Mesodermal cell (in vitro differentiated cells): ENCODE measurements around the gene SPINK8.

ENCODE experiments used
- H3K27ac ChIP-seq: 2 replicates; pipeline ENCODE4 v1.7.0; 2013; ENCODE audit warnings: mild to moderate bottlenecking, low read depth, low read length, moderate library complexity; ENCODE audit not compliant: severe bottlenecking
- H3K36me3 ChIP-seq: 2 replicates; pipeline ENCODE4 v1.7.1; 2013; ENCODE audit warnings: mild to moderate bottlenecking, low read length, moderate library complexity; ENCODE audit not compliant: control insufficient read depth, insufficient read depth
- H3K4me1 ChIP-seq: one replicate; pipeline ENCODE4 v1.7.1; 2013; ENCODE audit warnings: mild to moderate bottlenecking, low read length; ENCODE audit not compliant: insufficient read depth, control insufficient read depth, poor library complexity, severe bottlenecking
- H3K4me3 ChIP-seq: 2 replicates; pipeline ENCODE4 v1.7.0; 2013; ENCODE audit warnings: low read length, control low read depth, mild to moderate bottlenecking; ENCODE audit not compliant: insufficient read depth, poor library complexity, severe bottlenecking; ENCODE audit errors: extremely low read depth
- H3K9me3 ChIP-seq: 2 replicates; pipeline ENCODE4 v1.7.1; 2013; ENCODE audit warnings: mild to moderate bottlenecking, low read length, moderate library complexity; ENCODE audit not compliant: control insufficient read depth
- WGBS, 2 experiments: methylation state at CpG; one replicate each; pipeline ENCODE4 v1.1.5; 2013; ENCODE audit warnings: missing lambda C conversion rate in 2 of 2; ENCODE audit not compliant: insufficient coverage in 2 of 2; 5-methylcytosine and 5-hydroxymethylcytosine counted together

The SPINK8 gene

GRCh38 chr3:48320996-48321395, 12.5 kb downstream of the SPINK8 start:
- Histone ChIP-seq H3K9me3 (no peaks in the 10 kb centered on the region), H3K4me3 (no peak overlapping the region), H3K4me1 (no peaks in the 10 kb centered on the region), H3K36me3 (no peaks in the 10 kb centered on the region), H3K27ac (no peak overlapping the region)
- WGBS, 2 experiments: 58 to 71% methylated on average over 1 of the region's 2 CpGs

GRCh38 chr3:48318713-48319468, 14.6 kb downstream of the SPINK8 start:
- Histone ChIP-seq H3K27ac (no peak overlapping the region), H3K4me3 (no peak overlapping the region), H3K4me1 (no peaks in the 10 kb centered on the region), H3K36me3 (no peaks in the 10 kb centered on the region), H3K9me3 (peaks cover 13% of the 10 kb centered on the region)
- WGBS, 2 experiments: 83% methylated on average over 1 of the region's 2 CpGs; no CpG with 5 or more reads in 1 of the 2 experiments

DNA sequence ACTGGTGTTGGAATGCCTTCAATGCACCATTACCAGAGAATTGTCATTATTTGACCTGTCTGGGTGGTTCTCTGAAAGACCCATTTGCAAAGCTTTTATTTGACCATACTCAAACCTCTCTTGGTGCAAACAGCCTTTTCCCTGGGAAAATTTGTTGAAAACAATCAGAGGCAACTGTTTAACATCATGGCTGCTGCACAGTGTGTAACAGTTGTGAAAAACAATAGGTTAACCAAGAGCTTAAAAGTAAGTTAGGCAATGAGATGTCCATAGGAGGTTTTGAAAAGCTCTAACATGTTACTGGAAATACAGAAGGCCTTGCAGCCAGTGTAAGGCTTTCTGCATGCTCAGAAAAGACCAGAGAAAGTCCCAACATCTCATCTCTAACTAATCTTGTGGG, 18.9 kb downstream of the SPINK8 start:
- no peak overlapping the region for H3K4me3 ChIP-seq
- H3K9me3 ChIP-seq: peaks cover 13% of the 10 kb centered on the region
- H3K4me1 ChIP-seq: no peaks in the 10 kb centered on the region
- no peaks in the 10 kb centered on the region for H3K36me3 ChIP-seq
- H3K27ac ChIP-seq: no peak overlapping the region

DNA sequence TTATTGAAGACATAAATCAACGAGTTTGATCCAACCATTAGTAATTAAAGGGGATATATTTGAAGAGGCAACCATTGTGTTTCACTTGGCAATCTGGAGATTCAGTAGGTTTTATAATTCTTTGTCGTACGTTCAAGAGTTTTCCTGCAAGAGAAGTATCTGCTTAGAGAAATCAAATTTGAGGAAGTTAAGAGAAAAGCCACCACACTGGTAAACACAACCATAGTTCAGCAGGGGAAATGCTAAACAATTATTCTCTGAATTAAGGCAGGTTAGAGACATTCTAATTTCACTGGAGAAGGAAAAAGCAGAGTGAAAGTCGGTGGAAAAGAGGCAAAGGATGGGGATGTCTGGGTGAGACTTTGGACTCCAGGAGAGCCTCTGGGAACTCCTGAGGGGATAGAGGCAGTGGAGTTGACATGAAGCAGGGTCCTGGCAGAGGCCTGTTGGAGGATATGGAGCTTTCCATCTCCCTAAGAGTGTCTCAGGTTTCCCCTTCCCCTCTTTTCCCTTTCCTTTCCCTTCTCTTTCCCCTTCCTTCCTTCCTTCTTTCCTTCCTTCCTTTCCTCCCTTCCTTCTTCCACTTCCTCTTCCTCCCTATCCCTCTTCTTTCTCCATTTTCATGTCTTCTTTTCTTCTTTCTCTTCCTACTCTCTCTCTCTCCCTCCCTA, 26.5 kb downstream of the SPINK8 start:
- no peak overlapping the region for H3K27ac ChIP-seq
- no peaks in the 10 kb centered on the region for H3K4me1 ChIP-seq
- peaks cover 10% of the 10 kb centered on the region for H3K9me3 ChIP-seq
- H3K4me3 ChIP-seq: no peak overlapping the region
- WGBS, 2 experiments: 93% methylated on average over 3 of the region's 4 CpGs; no CpG with 5 or more reads in 1 of the 2 experiments
- H3K36me3 ChIP-seq: no peaks in the 10 kb centered on the region

DNA sequence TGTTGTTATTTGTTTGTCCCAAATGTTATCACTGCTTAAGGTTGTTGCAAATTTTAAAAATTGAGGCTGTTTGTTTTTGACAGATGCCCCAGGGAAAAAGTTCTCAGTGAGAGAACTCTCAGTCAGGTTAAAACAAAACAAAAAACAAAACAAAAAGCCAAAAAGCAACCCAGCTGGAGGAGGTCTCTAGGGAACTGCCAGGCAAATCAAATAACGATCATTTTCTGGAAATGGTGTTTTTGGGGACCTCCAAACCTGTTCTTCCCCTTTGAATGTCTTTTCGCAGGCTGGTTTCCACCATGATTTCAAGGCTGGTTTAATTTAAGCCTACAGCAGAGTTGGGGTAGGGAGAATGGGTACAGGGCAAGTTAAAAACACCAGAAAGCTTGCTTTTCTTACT, 27.2 kb downstream of the SPINK8 start:
- WGBS, 2 experiments: 63 to 75% methylated on average over 1 to 2 of the region's 2 CpGs
- Histone ChIP-seq H3K4me1 (no peaks in the 10 kb centered on the region), H3K36me3 (no peaks in the 10 kb centered on the region), H3K9me3 (peaks cover 10% of the 10 kb centered on the region), H3K27ac (no peak overlapping the region), H3K4me3 (no peak overlapping the region)

DNA sequence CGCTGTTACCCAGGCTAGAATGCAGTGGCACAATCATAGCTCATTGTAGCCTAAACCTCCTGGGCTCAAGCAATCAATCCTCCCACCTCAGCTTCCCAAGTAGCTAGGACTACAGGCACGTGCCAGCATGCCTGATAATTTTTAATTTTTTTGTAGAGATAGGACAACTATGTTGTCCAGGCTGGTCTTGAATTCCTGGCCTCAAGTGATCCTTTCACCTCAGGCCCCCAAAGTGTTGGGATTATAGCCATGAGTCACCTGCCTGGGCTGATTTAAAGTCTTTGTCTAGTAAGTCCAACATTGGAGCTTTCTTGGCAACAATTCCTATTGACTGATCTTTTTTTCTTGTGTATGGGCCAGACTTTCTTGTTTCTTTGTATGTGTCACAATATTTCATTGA, 28.1 kb downstream of the SPINK8 start:
- H3K27ac ChIP-seq: no peak overlapping the region
- WGBS, 2 experiments: 80% methylated on average over 1 of the region's 2 CpGs; no CpG with 5 or more reads in 1 of the 2 experiments
- H3K4me1 ChIP-seq: no peaks in the 10 kb centered on the region
- H3K4me3 ChIP-seq: no peak overlapping the region
- peaks cover 10% of the 10 kb centered on the region for H3K9me3 ChIP-seq
- no peaks in the 10 kb centered on the region for H3K36me3 ChIP-seq

- Histone ChIP-seq H3K4me3 (no peak overlapping the region), H3K4me1 (no peaks in the 10 kb centered on the region), H3K9me3 (peaks cover 10% of the 10 kb centered on the region), H3K36me3 (peaks cover 7% of the 10 kb centered on the region), H3K27ac (no peak overlapping the region)
- WGBS, 2 experiments: 86 to 100% methylated on average over 1 to 2 of the region's 2 CpGs
These were observed 30.4 kb downstream of the SPINK8 start for GRCh38 chr3:48303021-48303420.

GRCh38 chr3:48301800-48302166, 31.7 kb downstream of the SPINK8 start:
- H3K36me3 ChIP-seq: peaks cover 20% of the 10 kb centered on the region
- peaks cover 10% of the 10 kb centered on the region for H3K9me3 ChIP-seq
- no peaks in the 10 kb centered on the region for H3K4me1 ChIP-seq
- peak overlapping the region; percentile 96 for H3K27ac ChIP-seq
- peak overlapping the region; percentile 78 for H3K4me3 ChIP-seq
- WGBS, 2 experiments: 11 to 22% methylated on average over 10 of the region's 10 CpGs

DNA sequence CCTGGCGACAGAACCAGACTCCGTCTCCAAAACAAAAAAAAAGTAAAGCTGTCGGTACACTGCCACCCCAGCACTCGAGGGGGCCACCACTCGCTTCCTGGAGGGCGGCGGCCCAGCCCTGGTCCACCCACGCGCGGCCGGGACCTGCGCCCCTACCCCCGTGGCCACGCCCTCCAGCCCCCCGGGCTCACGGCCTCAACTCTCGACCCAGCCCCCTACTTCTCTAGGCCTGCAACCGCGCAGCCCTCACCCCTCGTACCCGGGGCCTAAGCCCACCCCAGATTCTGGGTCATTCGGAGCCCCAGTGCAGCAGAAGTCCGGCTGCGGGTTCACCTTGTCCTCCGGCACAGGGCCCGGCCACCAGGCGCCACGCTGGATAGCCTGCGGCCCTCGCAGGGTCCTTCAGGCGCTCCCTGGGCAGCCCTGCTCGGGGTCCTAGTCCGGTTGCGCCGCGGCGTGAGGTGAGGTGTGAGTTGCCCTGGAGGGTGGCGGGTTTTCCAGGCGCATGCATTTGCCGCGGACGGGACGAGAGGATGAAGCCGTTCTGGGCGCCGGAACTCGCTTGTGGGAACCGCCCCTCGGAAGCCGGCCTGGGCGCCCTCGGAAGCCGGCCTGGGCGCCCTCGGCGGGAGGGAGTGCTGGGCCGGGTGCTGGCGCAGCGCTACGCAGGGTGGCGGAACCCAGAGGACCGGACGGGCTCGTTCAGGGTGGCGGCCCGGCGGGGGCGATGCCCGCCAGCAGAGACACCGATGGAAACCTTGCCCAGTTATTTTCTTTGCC, 32.3 kb downstream of the SPINK8 start, which contains the start of gene NME6:
NME6 (minus strand) TSS at position 348 of the 780 bp plus-strand sequence.
- Histone ChIP-seq H3K4me3 (peak within 1 kb of the TSS; percentile 78), H3K4me1 (no peaks in the 10 kb centered on the region), H3K27ac (peak within 1 kb of the TSS; percentile 96), H3K9me3 (peaks cover 10% of the 10 kb centered on the region), H3K36me3 (peaks cover 26% of the 10 kb centered on the region)
- WGBS, 2 experiments: 0 to 1% methylated on average over 36 to 49 of the region's 70 CpGs

DNA sequence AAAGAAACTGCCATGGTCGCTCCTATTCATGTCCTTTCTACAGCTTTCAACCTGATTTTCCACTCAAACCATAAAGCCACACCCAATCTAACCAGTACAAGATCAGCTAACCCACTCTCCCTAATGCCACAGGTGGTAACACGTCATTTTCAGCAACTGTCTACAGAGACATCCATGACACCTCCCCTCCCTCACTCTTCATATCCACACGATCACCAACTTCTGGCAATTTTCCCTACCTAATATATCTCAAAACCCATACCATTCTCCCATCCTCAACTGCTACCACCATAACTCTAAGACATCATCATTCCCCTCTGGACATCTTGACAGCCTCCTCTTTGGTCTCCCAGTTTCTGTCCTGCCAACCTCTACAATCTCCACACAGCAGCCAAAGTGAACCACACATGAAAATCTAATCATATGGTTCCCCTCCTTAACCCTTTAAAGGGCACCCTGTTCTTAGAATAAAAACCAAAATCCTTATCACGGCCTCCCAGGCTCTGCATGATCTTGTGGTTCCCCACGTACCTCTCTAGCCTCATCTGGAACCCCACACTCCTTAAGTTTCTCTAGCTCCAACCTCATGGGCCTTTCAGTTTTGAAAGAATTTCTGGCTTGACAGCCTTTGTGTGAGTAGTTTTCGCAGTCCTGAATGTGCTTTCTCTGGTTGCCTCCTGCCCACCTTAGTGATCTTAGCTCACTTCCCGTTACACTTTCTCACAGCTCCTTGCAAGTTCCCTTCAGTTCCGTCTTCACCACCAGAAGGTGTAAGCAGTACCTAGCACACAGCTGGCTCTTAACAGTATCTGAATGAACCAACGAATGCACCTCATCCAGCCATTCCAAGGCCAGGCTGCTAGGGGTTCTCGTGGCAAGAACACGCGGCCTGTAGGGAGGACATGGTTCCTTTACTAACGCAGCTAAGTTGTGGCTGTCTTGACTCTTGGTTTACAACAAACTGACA, 33.4 kb downstream of the SPINK8 start:
- peaks cover 36% of the 10 kb centered on the region for H3K36me3 ChIP-seq
- H3K9me3 ChIP-seq: peaks cover 5% of the 10 kb centered on the region
- H3K4me1 ChIP-seq: no peaks in the 10 kb centered on the region
- H3K27ac ChIP-seq: no peak overlapping the region
- H3K4me3 ChIP-seq: peak overlapping the region; percentile 78
- 88 to 89% methylated on average over 11 to 13 of the region's 13 CpGs for WGBS, 2 experiments
